Mammary epithelial cell (primary cell): Measurements from ENCODE around the gene G6PC3.

Experiments
- CTCF ChIP-seq, 2 donors: IDR thresholded peaks in 1 of 2; conservative IDR thresholded peaks in 1 of 2; 2 replicates each; pipeline ENCODE4 v1.5.1; 2011 to 2012; ENCODE audit warnings: inconsistent platforms in 2 of 2, low read length in 2 of 2, mild to moderate bottlenecking in 2 of 2, control low read depth in 1 of 2, low read depth in 1 of 2; ENCODE audit not compliant: insufficient read depth in 1 of 2; ENCODE audit errors: extremely low read depth in 1 of 2
- EZH2 ChIP-seq: IDR thresholded peaks from 2 replicates; pipeline ENCODE4 v1.6.1; 2012; ENCODE audit warnings: low read length, inconsistent platforms, borderline replicate concordance

- no peak for TF ChIP-seq CTCF (conservative IDR thresholded peaks at IDR 0.05 in 1 of 2, IDR thresholded peaks at IDR 0.05 in 1 of 2; ENCODE audit: extremely low read depth in 1 of 2, insufficient read depth in 1 of 2, low read depth in 1 of 2, low read length in 2 of 2)
- no peak for TF ChIP-seq EZH2
These were observed 51.7 kb downstream of the G6PC3 start for GRCh38 chr17:44121997-44122815.
